Measurements from ENCODE around the gene GPD2.

The GPD2 gene

GRCh38 chr2:156538083-156538504 lies 101.9 kb downstream of the GPD2 start:
- no peak overlapping the region for H3K4me3 ChIP-seq (ENCODE audit: low read length)
- DNase-seq (ENCODE audit: low read depth), result peak; percentile 7
- TF ChIP-seq, protein P1, sequence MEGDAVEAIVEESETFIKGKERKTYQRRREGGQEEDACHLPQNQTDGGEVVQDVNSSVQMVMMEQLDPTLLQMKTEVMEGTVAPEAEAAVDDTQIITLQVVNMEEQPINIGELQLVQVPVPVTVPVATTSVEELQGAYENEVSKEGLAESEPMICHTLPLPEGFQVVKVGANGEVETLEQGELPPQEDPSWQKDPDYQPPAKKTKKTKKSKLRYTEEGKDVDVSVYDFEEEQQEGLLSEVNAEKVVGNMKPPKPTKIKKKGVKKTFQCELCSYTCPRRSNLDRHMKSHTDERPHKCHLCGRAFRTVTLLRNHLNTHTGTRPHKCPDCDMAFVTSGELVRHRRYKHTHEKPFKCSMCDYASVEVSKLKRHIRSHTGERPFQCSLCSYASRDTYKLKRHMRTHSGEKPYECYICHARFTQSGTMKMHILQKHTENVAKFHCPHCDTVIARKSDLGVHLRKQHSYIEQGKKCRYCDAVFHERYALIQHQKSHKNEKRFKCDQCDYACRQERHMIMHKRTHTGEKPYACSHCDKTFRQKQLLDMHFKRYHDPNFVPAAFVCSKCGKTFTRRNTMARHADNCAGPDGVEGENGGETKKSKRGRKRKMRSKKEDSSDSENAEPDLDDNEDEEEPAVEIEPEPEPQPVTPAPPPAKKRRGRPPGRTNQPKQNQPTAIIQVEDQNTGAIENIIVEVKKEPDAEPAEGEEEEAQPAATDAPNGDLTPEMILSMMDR (IDR thresholded peaks at IDR 0.05; ENCODE audit: insufficient read depth, low read depth, low read length, missing control alignments), result no peak

GRCh38 chr2:156539086-156539860 lies 103.1 kb downstream of the GPD2 start:
- TF ChIP-seq, protein P1 (IDR thresholded peaks at IDR 0.05; ENCODE audit: insufficient read depth, low read depth, low read length, missing control alignments), result no peak
- no peak overlapping the region for H3K4me3 ChIP-seq (ENCODE audit: low read length)
- DNase-seq (ENCODE audit: low read depth), result no peak

- DNase-seq (ENCODE audit: low read depth), result no peak
- TF ChIP-seq, protein P1 (IDR thresholded peaks at IDR 0.05; ENCODE audit: insufficient read depth, low read depth, low read length, missing control alignments), result no peak
- no peak overlapping the region for H3K4me3 ChIP-seq (ENCODE audit: low read length)
These were observed 104.5 kb downstream of the GPD2 start for GRCh38 chr2:156540706-156541105.

DNA sequence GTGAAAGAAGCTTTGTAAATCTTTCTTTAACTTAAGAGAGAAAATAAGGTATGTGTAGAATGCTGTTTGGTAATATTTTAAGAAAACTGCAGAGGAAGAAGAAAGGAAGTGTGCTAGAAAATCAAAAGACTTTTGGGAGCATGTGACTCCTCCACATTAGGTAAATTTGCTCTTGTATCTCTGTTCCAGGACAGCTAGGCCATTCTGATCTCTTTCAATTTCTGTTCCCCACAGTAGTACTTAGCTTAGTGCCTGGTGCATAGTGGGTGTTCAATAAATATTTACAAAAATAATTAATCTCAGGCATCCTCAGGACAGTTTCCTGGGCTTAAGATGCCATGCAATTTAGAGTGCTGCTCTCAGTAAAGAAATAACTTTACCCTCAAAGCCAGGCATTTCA lies 105.0 kb downstream of the GPD2 start:
- H3K4me3 ChIP-seq (ENCODE audit: low read length), result no peak overlapping the region
- TF ChIP-seq, protein P1 (IDR thresholded peaks at IDR 0.05; ENCODE audit: insufficient read depth, low read depth, low read length, missing control alignments), result no peak

GRCh38 chr2:156541706-156542105 lies 105.5 kb downstream of the GPD2 start:
- TF ChIP-seq, protein P1 (IDR thresholded peaks at IDR 0.05; ENCODE audit: insufficient read depth, low read depth, low read length, missing control alignments), result no peak
- DNase-seq (ENCODE audit: low read depth), result no peak
- H3K4me3 ChIP-seq (ENCODE audit: low read length), result no peak overlapping the region

More for the DNA sequence above, 105.0 kb downstream of the GPD2 start:
- no peak for DNase-seq (ENCODE audit: low read depth)

- TF ChIP-seq, protein P1 (IDR thresholded peaks at IDR 0.05; ENCODE audit: insufficient read depth, low read depth, low read length, missing control alignments), result no peak
- no peak for DNase-seq (ENCODE audit: low read depth)
- H3K4me3 ChIP-seq (ENCODE audit: low read length), result no peak overlapping the region
These were observed 112.2 kb downstream of the GPD2 start for GRCh38 chr2:156548413-156548812.
